NK-92 (cell line): ENCODE data around the gene DYRK4.

ENCODE experiments used
- DNase-seq: peaks from one replicate; lab custom pipeline; 2025; ENCODE audit not compliant: unreplicated experiment; lab: John Stamatoyannopoulos, UW

DYRK4 gene

GRCh38 chr12:4563336-4563735 is 1.3 kb downstream of the DYRK4 start:
- DNase-seq: no peak

- no peak for DNase-seq
Observed at GRCh38 chr12:4564818-4565217, 2.8 kb downstream of the DYRK4 start.

GRCh38 chr12:4566474-4566873 is 4.5 kb downstream of the DYRK4 start:
- DNase-seq: no peak

GRCh38 chr12:4567073-4567881 is 5.3 kb downstream of the DYRK4 start:
- DNase-seq: no peak

GRCh38 chr12:4569261-4569660 is 7.3 kb downstream of the DYRK4 start:
- no peak for DNase-seq

- DNase-seq: no peak
Observed at GRCh38 chr12:4572680-4573079, 10.7 kb downstream of the DYRK4 start.

- DNase-seq: no peak
Observed at GRCh38 chr12:4579305-4580102, 17.5 kb downstream of the DYRK4 start.

- DNase-seq: no peak
Observed at GRCh38 chr12:4580281-4580688, 18.3 kb downstream of the DYRK4 start.

GRCh38 chr12:4584281-4584680 is 22.3 kb downstream of the DYRK4 start:
- no peak for DNase-seq

GRCh38 chr12:4584896-4585295 is 22.9 kb downstream of the DYRK4 start:
- DNase-seq: no peak

- no peak for DNase-seq
Observed at GRCh38 chr12:4586500-4586899, 24.5 kb downstream of the DYRK4 start.

GRCh38 chr12:4587108-4587507 is 25.1 kb downstream of the DYRK4 start:
- no peak for DNase-seq

GRCh38 chr12:4588916-4589315 is 26.9 kb downstream of the DYRK4 start:
- DNase-seq: no peak

GRCh38 chr12:4589941-4590340 is 27.9 kb downstream of the DYRK4 start:
- no peak for DNase-seq

- no peak for DNase-seq
Observed at GRCh38 chr12:4591180-4591687, 29.2 kb downstream of the DYRK4 start.

GRCh38 chr12:4595881-4596280 is 33.9 kb downstream of the DYRK4 start:
- no peak for DNase-seq

GRCh38 chr12:4603421-4603820 is 41.4 kb downstream of the DYRK4 start:
- DNase-seq: no peak

- DNase-seq: no peak
Observed at GRCh38 chr12:4603946-4604345, 41.9 kb downstream of the DYRK4 start.

- no peak for DNase-seq
Observed at GRCh38 chr12:4604684-4605193, 42.7 kb downstream of the DYRK4 start.

- DNase-seq: no peak
Observed at GRCh38 chr12:4607056-4607455, 45.0 kb downstream of the DYRK4 start.

- DNase-seq: no peak
Observed at GRCh38 chr12:4609071-4609470, 47.1 kb downstream of the DYRK4 start.

- DNase-seq: no peak
Observed at GRCh38 chr12:4610481-4610880, 48.5 kb downstream of the DYRK4 start.
